MM.1S (cell line): ENCODE results near the gene ST6GALNAC2.

Experiments used
- CTCF ChIP-seq: fragments of 300-600 bp; sonication (generic); IDR thresholded peaks from 2 replicates; pipeline ENCODE4 v1.5.1; 2016; ENCODE audit warnings: antibody characterized with exemption, low read length, mixed read lengths
- EZH2 ChIP-seq: fragments of 300-600 bp; sonication (generic); optimal IDR thresholded peaks from 2 replicates; pipeline ENCODE3; 2017; ENCODE audit warnings: low read depth, mild to moderate bottlenecking, antibody characterized with exemption, low read length, mixed read lengths

DNA sequence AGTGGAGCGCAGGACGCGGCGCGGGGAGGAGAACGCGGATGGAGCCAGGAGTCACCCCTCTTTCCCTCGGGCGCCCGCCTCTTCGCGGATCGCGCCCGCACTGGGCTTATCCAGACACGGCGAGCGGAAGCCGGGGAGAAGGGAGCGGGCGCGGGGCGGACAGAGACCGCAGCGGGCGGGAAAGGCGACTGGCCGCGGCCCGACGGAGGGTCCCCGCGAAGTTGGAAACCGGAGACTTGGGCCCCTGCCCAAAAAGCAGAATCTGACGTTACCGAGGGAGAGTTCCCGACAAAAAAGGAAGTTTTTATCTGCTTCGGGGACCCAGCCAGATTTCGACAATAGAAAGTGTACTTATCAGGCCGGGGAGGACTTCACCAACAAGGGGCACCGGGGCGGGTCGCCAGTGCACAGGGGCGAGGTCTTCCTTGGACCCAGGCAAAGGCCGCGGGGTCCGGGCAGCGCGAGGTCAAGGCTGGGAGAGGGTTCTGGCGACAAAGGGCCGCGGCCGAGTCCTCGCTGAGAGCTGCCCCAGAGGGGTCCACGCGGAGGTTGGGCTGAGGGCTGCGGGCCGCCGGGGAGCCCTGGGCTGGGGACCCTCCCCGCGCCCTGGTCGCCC lies 519 bp downstream of the ST6GALNAC2 start:
- TF ChIP-seq EZH2 (no peak), CTCF (no peak)
